KMS-11 (cell line): ENCODE results near the gene AXIN1.

Experiments used
- H2AFZ ChIP-seq: fragments of 200-600 bp; sonication (generic); 2 replicates; pipeline ENCODE4 v1.6.1; 2016; ENCODE audit warnings: antibody characterized with exemption, mixed run types, low read depth
- H3K27ac ChIP-seq: fragments of 200-600 bp; sonication (generic); 2 replicates; pipeline ENCODE4 v1.6.1; 2016; ENCODE audit warnings: mild to moderate bottlenecking, mixed run types
- H3K27me3 ChIP-seq: fragments of 200-600 bp; sonication (generic); 2 replicates; pipeline ENCODE4 v1.6.1; 2017; ENCODE audit warnings: mild to moderate bottlenecking, low read depth, mixed run types, moderate library complexity; ENCODE audit not compliant: insufficient read depth
- H3K36me3 ChIP-seq: fragments of 200-600 bp; sonication (generic); 2 replicates; pipeline ENCODE4 v1.6.1; 2017; ENCODE audit warnings: mild to moderate bottlenecking, mixed run types; ENCODE audit not compliant: insufficient read depth
- H3K4me1 ChIP-seq: fragments of 200-600 bp; sonication (generic); 2 replicates; pipeline ENCODE4 v1.6.1; 2016; ENCODE audit warnings: mild to moderate bottlenecking, low read depth, mixed run types; ENCODE audit not compliant: poor library complexity, severe bottlenecking
- H3K4me2 ChIP-seq: fragments of 200-600 bp; sonication (generic); 2 replicates; pipeline ENCODE4 v1.7.0; 2016; ENCODE audit warnings: mild to moderate bottlenecking, mixed run types
- H3K4me3 ChIP-seq: fragments of 200-600 bp; sonication (generic); IDR thresholded peaks from 2 replicates; pipeline ENCODE4 v1.6.1; 2017; ENCODE audit warnings: low read depth, low read length, mixed read lengths; ENCODE audit not compliant: insufficient read depth
- H3K79me2 ChIP-seq: fragments of 200-600 bp; sonication (generic); 2 replicates; pipeline ENCODE4 v1.6.1; 2016; ENCODE audit warnings: low read depth, mixed run types; ENCODE audit not compliant: insufficient read depth
- H3K9ac ChIP-seq: fragments of 200-600 bp; sonication (generic); 2 replicates; pipeline ENCODE4 v1.6.1; 2016; ENCODE audit warnings: mild to moderate bottlenecking, mixed run types
- H4K20me1 ChIP-seq: fragments of 200-600 bp; sonication (generic); 2 replicates; pipeline ENCODE4 v1.6.1; 2016; ENCODE audit warnings: mild to moderate bottlenecking, mixed run types; ENCODE audit not compliant: insufficient read depth
- CTCF ChIP-seq: fragments of 200-600 bp; sonication (generic); conservative IDR thresholded peaks from 2 replicates; pipeline ENCODE4 v1.6.1; 2017; ENCODE audit warnings: low read depth, mild to moderate bottlenecking, antibody characterized with exemption, low read length, moderate library complexity, mixed read lengths

Gene AXIN1

GRCh38 chr16:305916-306626 lies 46.5 kb downstream of the AXIN1 start:
- peak overlapping the region; percentile 87 for H3K27ac ChIP-seq
- H3K27me3 ChIP-seq: no peaks in the 10 kb centered on the region
- H3K9ac ChIP-seq: peak overlapping the region; percentile 58; the same call in 1 of the 2 replicates
- no peaks in the 10 kb centered on the region for H3K79me2 ChIP-seq
- peak overlapping the region; percentile 70 for H3K4me2 ChIP-seq
- H3K4me3 ChIP-seq: no peak overlapping the region
- peaks cover 40% of the 10 kb centered on the region for H3K4me1 ChIP-seq
- no peak for TF ChIP-seq CTCF
- H3K36me3 ChIP-seq: no peaks in the 10 kb centered on the region; the same call in 1 of the 2 replicates
- no peak overlapping the region for H2AFZ ChIP-seq
- H4K20me1 ChIP-seq: no peaks in the 10 kb centered on the region

- no peak overlapping the region for H3K4me2 ChIP-seq
- H4K20me1 ChIP-seq: no peaks in the 10 kb centered on the region
- no peak overlapping the region for H3K27ac ChIP-seq
- H3K79me2 ChIP-seq: no peaks in the 10 kb centered on the region
- no peak overlapping the region for H3K4me3 ChIP-seq
- TF ChIP-seq CTCF: no peak
- H3K36me3 ChIP-seq: no peaks in the 10 kb centered on the region
- no peaks in the 10 kb centered on the region for H3K27me3 ChIP-seq
- H3K9ac ChIP-seq: no peak overlapping the region
- no peak overlapping the region for H2AFZ ChIP-seq
- H3K4me1 ChIP-seq: peaks cover 33% of the 10 kb centered on the region
Measured at GRCh38 chr16:303760-304505, 48.6 kb downstream of the AXIN1 start.

DNA sequence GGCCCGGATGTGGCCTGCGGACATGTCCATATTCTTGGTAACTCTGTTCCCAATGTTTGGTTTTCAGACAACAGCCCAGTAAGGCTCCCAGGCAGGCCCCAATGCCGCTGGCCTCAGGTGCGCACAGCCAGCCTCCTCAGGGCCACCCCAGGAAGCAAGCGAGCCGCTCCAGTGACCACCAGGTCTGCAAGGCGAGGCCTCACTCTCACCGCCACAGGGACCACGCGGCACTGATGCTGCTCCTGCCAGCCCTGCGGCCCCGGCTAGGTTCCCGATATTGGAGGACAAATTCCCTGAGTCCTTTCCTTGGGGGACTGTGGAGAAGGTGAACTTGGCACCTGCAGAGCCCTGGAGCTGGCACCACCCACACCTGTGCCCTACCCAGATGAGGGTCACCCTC lies 50.6 kb downstream of the AXIN1 start:
- Histone ChIP-seq H3K4me1 (peaks cover 14% of the 10 kb centered on the region), H3K36me3 (no peaks in the 10 kb centered on the region), H3K27ac (no peak overlapping the region), H3K4me2 (no peak overlapping the region), H3K27me3 (no peaks in the 10 kb centered on the region), H3K4me3 (no peak overlapping the region), H3K79me2 (no peaks in the 10 kb centered on the region), H4K20me1 (no peaks in the 10 kb centered on the region), H2AFZ (no peak overlapping the region), H3K9ac (no peak overlapping the region)
- TF ChIP-seq CTCF: no peak

DNA sequence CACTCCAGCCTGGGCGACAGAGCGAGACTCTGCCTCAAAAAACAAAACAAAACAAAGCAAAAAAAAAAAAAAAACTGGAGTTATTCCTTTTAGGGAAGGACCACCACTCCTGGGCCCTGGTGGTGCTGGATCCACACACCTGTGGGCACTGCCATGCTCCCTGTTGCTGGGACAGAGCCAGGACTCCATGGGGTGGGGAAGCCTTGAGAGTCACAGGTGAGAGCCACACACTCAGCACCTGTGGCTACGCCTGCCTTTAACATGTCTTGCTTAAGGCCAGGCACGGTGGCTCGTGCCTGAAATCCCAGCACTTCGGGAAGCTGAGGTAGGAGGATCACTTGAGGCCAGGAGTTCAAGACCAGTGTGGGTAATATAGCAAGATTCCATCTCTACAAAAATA lies 51.3 kb downstream of the AXIN1 start:
- Histone ChIP-seq H3K27me3 (no peaks in the 10 kb centered on the region), H3K4me3 (no peak overlapping the region), H3K27ac (no peak overlapping the region), H2AFZ (no peak overlapping the region), H3K36me3 (no peaks in the 10 kb centered on the region), H4K20me1 (no peaks in the 10 kb centered on the region), H3K79me2 (no peaks in the 10 kb centered on the region), H3K4me1 (peaks cover 6% of the 10 kb centered on the region), H3K9ac (no peak overlapping the region), H3K4me2 (no peak overlapping the region)
- no peak for TF ChIP-seq CTCF
